Neural cell (in vitro differentiated cells): ENCODE measurements around the gene ATG4C. TPM values are rescaled to one million over a fixed set of nuclear protein-coding genes. Genes with fewer than 3 reads are reported as not detected.

Experiments used
- H2AFZ ChIP-seq: fragments of 200-600, 300-800 bp; sonication (generic), shearing (Covaris generic); 2 replicates; pipeline ENCODE4 v1.6.0; 2014; ENCODE audit warnings: low read depth, mild to moderate bottlenecking, antibody characterized with exemption, low read length, moderate library complexity
- H3F3A ChIP-seq: fragments of 200-600 bp; shearing (Covaris generic); 2 replicates; pipeline ENCODE4 v1.6.1; 2016; ENCODE audit warnings: mild to moderate bottlenecking, moderate library complexity, mixed read lengths, antibody characterized with exemption, low read length; ENCODE audit not compliant: insufficient read depth, poor library complexity, severe bottlenecking
- H3K27ac ChIP-seq: fragments of 200-600, 300-800 bp; sonication (generic), shearing (Covaris generic); 2 replicates; pipeline ENCODE4 v1.5.1; 2014; ENCODE audit warnings: mild to moderate bottlenecking, low read length, moderate library complexity
- H3K27me3 ChIP-seq: fragments of 300-800, 200-600 bp; sonication (generic), shearing (Covaris generic); 2 replicates; pipeline ENCODE4 v1.6.0; 2014; ENCODE audit warnings: mild to moderate bottlenecking, low read depth, low read length, moderate library complexity; ENCODE audit not compliant: insufficient read depth
- H3K36me3 ChIP-seq: fragments of 300-800, 200-600 bp; sonication (generic), shearing (Covaris generic); 2 replicates; pipeline ENCODE4 v1.5.1; 2014; ENCODE audit warnings: mild to moderate bottlenecking, antibody characterized with exemption, low read length, moderate library complexity; ENCODE audit not compliant: insufficient read depth
- H3K4me2 ChIP-seq: fragments of 300-800, 200-600 bp; sonication (generic), shearing (Covaris generic); 2 replicates; pipeline ENCODE4 v1.6.0; 2014; ENCODE audit warnings: mild to moderate bottlenecking, low read length
- H3K4me3 ChIP-seq: fragments of 300-800, 200-600 bp; sonication (generic), shearing (Covaris generic); 2 replicates; pipeline ENCODE4 v1.5.1; 2014; ENCODE audit warnings: mild to moderate bottlenecking, low read length, moderate library complexity
- H3K79me2 ChIP-seq: fragments of 200-600 bp; shearing (Covaris generic); replicated peaks from 2 replicates; pipeline ENCODE4 v1.6.0; 2014; ENCODE audit warnings: mild to moderate bottlenecking, low read length, moderate library complexity; ENCODE audit not compliant: insufficient read depth
- H3K9ac ChIP-seq: fragments of 300-800, 200-600 bp; sonication (generic), shearing (Covaris generic); 2 replicates; pipeline ENCODE4 v1.6.1; 2016; ENCODE audit warnings: mild to moderate bottlenecking, low read length, mixed read lengths
- H3K9me2 ChIP-seq: fragments of 200-600 bp; shearing (Covaris generic); 2 replicates; pipeline ENCODE4 v1.6.1; 2016; ENCODE audit warnings: mild to moderate bottlenecking, low read length, mixed read lengths; ENCODE audit not compliant: insufficient read depth
- H3K9me3 ChIP-seq: fragments of 200-600, 300-800 bp; sonication (generic), shearing (Covaris generic); 2 replicates; pipeline ENCODE4 v1.6.1; 2016; ENCODE audit warnings: mild to moderate bottlenecking, mixed run types, low read length, moderate library complexity, mixed read lengths
- H4K20me1 ChIP-seq: fragments of 200-600 bp; shearing (Covaris generic); 2 replicates; pipeline ENCODE4 v1.6.1; 2016; ENCODE audit warnings: mild to moderate bottlenecking, mixed run types; ENCODE audit not compliant: insufficient read depth
- CTCF ChIP-seq: fragments of 450-650 bp; IDR thresholded peaks from 2 replicates; pipeline ENCODE4 v1.5.1; 2014; ENCODE audit warnings: antibody characterized with exemption, mild to moderate bottlenecking, moderate library complexity; ENCODE audit not compliant: poor library complexity, severe bottlenecking
- EP300 ChIP-seq: fragments of 450-650 bp; conservative IDR thresholded peaks from 2 replicates; pipeline ENCODE4 v1.6.1; 2014; ENCODE audit warnings: antibody characterized with exemption, mild to moderate bottlenecking, moderate library complexity; ENCODE audit not compliant: poor library complexity, severe bottlenecking
- EZH2 ChIP-seq: fragments of 200-600, 300-800 bp; shearing (Covaris generic), sonication (generic); IDR thresholded peaks from 2 replicates; pipeline ENCODE4 v1.6.1; 2014; ENCODE audit warnings: antibody characterized with exemption, low read length, borderline replicate concordance, mild to moderate bottlenecking; ENCODE audit not compliant: insufficient read depth, poor library complexity, severe bottlenecking
- MXI1 ChIP-seq: fragments of 450-650 bp; conservative IDR thresholded peaks from 2 replicates; pipeline ENCODE4 v1.6.1; 2014; ENCODE audit warnings: antibody characterized with exemption, mild to moderate bottlenecking; ENCODE audit not compliant: poor library complexity, severe bottlenecking
- POLR2AphosphoS5 ChIP-seq: IDR thresholded peaks from 2 replicates; pipeline ENCODE4 v1.6.1; 2012
- RAD21 ChIP-seq: fragments of 450-650 bp; conservative IDR thresholded peaks from 2 replicates; pipeline ENCODE4 v1.6.1; 2014; ENCODE audit warnings: antibody characterized with exemption, mild to moderate bottlenecking, moderate library complexity
- REST ChIP-seq: IDR thresholded peaks from 2 replicates; pipeline ENCODE4 v1.6.1; 2012; ENCODE audit warnings: borderline replicate concordance
- SMC3 ChIP-seq: fragments of 450-650 bp; conservative IDR thresholded peaks from 2 replicates; pipeline ENCODE4 v1.6.1; 2014; ENCODE audit warnings: antibody characterized with exemption, mild to moderate bottlenecking, moderate library complexity; ENCODE audit not compliant: poor library complexity
- TAF1 ChIP-seq: IDR thresholded peaks from 2 replicates; pipeline ENCODE4 v1.6.1; 2012; ENCODE audit warnings: low read depth
- polyA plus RNA-seq: library from polyadenylated mRNA; depleted of rRNA; stranded (reverse); fragments of >200 nt; gene quantifications from 2 replicates; pipeline ENCODE4 v1.2.3, GENCODE V29; 2014

Gene ATG4C
- polyA plus RNA-seq, 1 donor from 2014 or later, result 11.0 TPM

- Histone ChIP-seq H3K36me3 (no peaks in the 10 kb centered on the region), H3K9ac (no peak overlapping the region), H2AFZ (no peak overlapping the region), H3K79me2 (no peaks in the 10 kb centered on the region), H3K9me2 (no peaks in the 10 kb centered on the region), H3K27me3 (no peaks in the 10 kb centered on the region), H3K4me2 (no peak overlapping the region), H3K4me3 (no peak overlapping the region), H3F3A (no peaks in the 10 kb centered on the region), H3K9me3 (no peaks in the 10 kb centered on the region), H4K20me1 (no peaks in the 10 kb centered on the region), H3K27ac (no peak overlapping the region)
- TF ChIP-seq TAF1 (no peak), SMC3 (no peak), RAD21 (no peak), MXI1 (no peak), POLR2AphosphoS5 (no peak), CTCF (no peak), EZH2 (no peak), REST (no peak)
These were observed 120.9 kb downstream of the ATG4C start for GRCh38 chr1:62904856-62905225.

- H3K36me3 ChIP-seq, result no peaks in the 10 kb centered on the region
- H3F3A ChIP-seq, result no peaks in the 10 kb centered on the region
- no peak overlapping the region for H3K4me3 ChIP-seq
- H3K79me2 ChIP-seq, result no peaks in the 10 kb centered on the region
- no peak overlapping the region for H3K27ac ChIP-seq
- no peaks in the 10 kb centered on the region for H3K27me3 ChIP-seq
- no peaks in the 10 kb centered on the region for H3K9me2 ChIP-seq
- H3K9ac ChIP-seq, result no peak overlapping the region
- H3K9me3 ChIP-seq, result no peaks in the 10 kb centered on the region
- no peak overlapping the region for H2AFZ ChIP-seq
- no peak for TF ChIP-seq SMC3
- TF ChIP-seq EZH2, result no peak
- TF ChIP-seq CTCF, result no peak
- no peak for TF ChIP-seq MXI1
- TF ChIP-seq EP300, result no peak
- no peak for TF ChIP-seq RAD21
- TF ChIP-seq REST, result no peak
- H3K4me2 ChIP-seq, result no peak overlapping the region
- no peaks in the 10 kb centered on the region for H4K20me1 ChIP-seq
These were observed 121.4 kb downstream of the ATG4C start for GRCh38 chr1:62905309-62905708.
